Adrenal gland (tissue), 12 donors: ENCODE results near the gene MRPL32. TPM values are rescaled to one million over a fixed set of nuclear protein-coding genes. Genes with fewer than 3 reads are reported as not detected.
A peak's percentile ranks its signal among the peaks of the same experiment; 100 is the strongest.

Experiments used
- DNase-seq, 7 donors: peaks; one replicate each; pipeline ENCODE4 v3.0.0-alpha.2; 2019 to 2020
- H3K27ac ChIP-seq, 5 donors: fragments of 200-600 bp; sonication (generic) in 4 of 5; 1 replicate in 3 of 5; 2 replicates in 2 of 5; pipeline versions ENCODE4 v1.5.1 to v1.8.0; 2016 to 2020; ENCODE audit warnings: mild to moderate bottlenecking in 1 of 5
- H3K27me3 ChIP-seq: fragments of 200-600 bp; 2 replicates; pipeline ENCODE4 v1.8.0; 2021
- H3K36me3 ChIP-seq, 2 donors: fragments of 200-600 bp; replicated peaks in 1 of 2; 1 replicate in 1 of 2; 2 replicates in 1 of 2; pipeline versions ENCODE4 v1.5.1 to v1.8.0; 2018 to 2022
- H3K4me1 ChIP-seq, 2 donors: fragments of 200-600 bp; replicated peaks in 1 of 2; 1 replicate in 1 of 2; 2 replicates in 1 of 2; pipeline versions ENCODE4 v1.5.1 to v1.8.0; 2018 to 2021
- H3K4me3 ChIP-seq, 4 donors: fragments of 200-600 bp; sonication (generic) in 3 of 4; one replicate each; pipeline ENCODE4 v1.5.1; 2016 to 2018
- H3K9me3 ChIP-seq, 3 donors: fragments of 200-600 bp; sonication (generic) in 1 of 3; replicated peaks in 1 of 3; 1 replicate in 2 of 3; 2 replicates in 1 of 3; pipeline versions ENCODE4 v1.5.1 to v1.8.0; 2016 to 2021
- CTCF ChIP-seq, 6 experiments: fragments of 450-650 bp in 4 of 6; fragments of 200-600 bp in 2 of 6; sonication (generic) in 1 of 6; IDR thresholded peaks; 1 replicate in 5 of 6; 2 replicates in 1 of 6; pipeline versions ENCODE4 v1.5.1 to v1.8.0; 2016 to 2021; ENCODE audit warnings: antibody characterized with exemption in 6 of 6, mild to moderate bottlenecking in 2 of 6, moderate library complexity in 1 of 6
- POLR2A ChIP-seq, 2 donors: fragments of 450-650 bp; IDR thresholded peaks; one replicate each; pipeline ENCODE4 v1.6.1; 2017; ENCODE audit warnings: antibody characterized with exemption in 2 of 2, mild to moderate bottlenecking in 2 of 2, moderate library complexity in 1 of 2
- WGBS, 4 donors: extraction: QIAGEN DNeasy Blood & Tissue Kit in 2 of 4; methylation state at CpG; one replicate each; pipeline versions ENCODE4 v1.1.5 to v1.1.7; 2013 to 2017; 5-methylcytosine and 5-hydroxymethylcytosine counted together
- intact Hi-C, 2 donors: fragments of 100-400 bp; cut with DNase I; formaldehyde crosslinking; loops; one replicate each; pipeline versions ENCODE4 v1.14.1 to v1.15.0; 2022 to 2023
- polyA plus RNA-seq, 3 donors: library from polyadenylated mRNA; stranded (reverse); fragments of 200-250 nt in 2 of 3; fragments of 350-450 nt in 1 of 3; fragmentation: Illumina TruSeq in 1 of 3; extraction: RNeasy Lipid Tissue Mini Kit (QIAGEN cat#74804) in 1 of 3; gene quantifications; one replicate each; pipeline ENCODE4 v1.2.3, GENCODE V29; 2013 to 2014
- total RNA-seq, 9 donors: library from RNA; depleted of rRNA in 4 of 9; stranded (reverse); fragments of >200 nt in 4 of 9; fragments of 120-200 nt in 1 of 9; fragmentation: NEBNext Ultra II Directional in 1 of 9; extraction: Animal tissue kit (Norgen Biotek cat#: 25700) in 1 of 9; gene quantifications; one replicate each; pipeline versions ENCODE4 v1.1.0 to v1.2.4, GENCODE V29; 2013 to 2023
- donor health status: healthy with polysubstance abuse.
- donor health status: Bipolar disorder and iron deficiency.
- donor health status: DM: yes; HTN: yes; CAD: no.
- donor health status: DM: no; HTN: no; CAD: no.
- donor health status: DM: no; HTN: no; CAD: no.
- donor health status: DM: yes; HTN: yes; CAD: no.

Gene MRPL32
- total and polyA plus RNA-seq, 12 donors: 56.9 to 174 (median 73.4) TPM

- no peak overlapping the region for H3K4me3 ChIP-seq
- H3K36me3 ChIP-seq: no peaks in the 10 kb centered on the region
- H3K27ac ChIP-seq: peak overlapping the region in 1 of 5 donors; percentile 93
- no peak for DNase-seq
- intact Hi-C loops: no loop called here
- WGBS, 4 donors: 69 to 98% (median 84%) methylated on average over 2 of the region's 2 CpGs
- TF ChIP-seq POLR2A (IDR thresholded peaks at IDR 0.05) (no peak), CTCF (IDR thresholded peaks at IDR 0.05) (peak in 5 of 6 experiments; percentile 22 to 42 (median 36))
- H3K9me3 ChIP-seq: no peaks in the 10 kb centered on the region
- peaks cover 4 to 15% of the 10 kb centered on the region in 2 donors for H3K4me1 ChIP-seq
- no peaks in the 10 kb centered on the region for H3K27me3 ChIP-seq
These were observed 46.0 kb upstream of the MRPL32 start for GRCh38 chr7:42886129-42886528.

DNA sequence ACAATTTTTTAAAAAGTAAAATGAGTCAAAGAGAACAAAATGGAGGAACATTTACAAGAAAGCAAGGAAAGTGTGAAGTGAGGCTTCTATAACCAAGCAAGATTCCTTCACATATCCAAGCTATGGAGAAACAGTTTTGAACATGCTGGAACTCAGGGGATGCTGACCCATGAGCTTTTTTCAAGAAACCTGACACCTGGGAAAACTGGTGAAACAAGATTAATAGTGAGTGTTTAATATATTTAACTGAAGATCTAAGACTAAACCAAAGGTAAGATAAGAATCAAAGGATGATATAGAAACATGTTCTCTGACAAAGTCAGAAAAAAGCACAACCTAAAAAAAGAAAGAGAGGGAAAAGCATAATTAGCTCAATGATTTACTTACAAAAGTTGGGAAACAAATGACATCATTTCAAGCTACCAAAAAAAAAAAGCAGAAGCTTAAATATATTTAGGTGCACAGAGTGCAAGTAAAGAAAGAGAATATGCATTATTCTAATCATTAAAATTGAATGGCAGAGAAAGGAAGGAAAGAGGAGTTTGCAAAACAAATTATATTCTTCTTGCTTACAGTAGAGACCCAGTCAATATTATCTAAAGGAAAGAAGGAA lies 45.2 kb upstream of the MRPL32 start:
- intact Hi-C loops: no loop called here
- Histone ChIP-seq H3K36me3 (no peaks in the 10 kb centered on the region), H3K27ac (peak overlapping the region in 4 of 5 donors; percentile 7 to 94 (median 78)), H3K4me3 (peak overlapping the region in 1 of 4 donors; percentile 65), H3K27me3 (no peaks in the 10 kb centered on the region), H3K9me3 (no peaks in the 10 kb centered on the region), H3K4me1 (peaks cover 4 to 15% of the 10 kb centered on the region in 2 donors)
- DNase-seq: no peak
- TF ChIP-seq CTCF (IDR thresholded peaks at IDR 0.05) (no peak), POLR2A (IDR thresholded peaks at IDR 0.05) (no peak)

- H3K27me3 ChIP-seq: no peaks in the 10 kb centered on the region
- H3K9me3 ChIP-seq: no peaks in the 10 kb centered on the region
- intact Hi-C loops: no loop called here
- H3K36me3 ChIP-seq: no peaks in the 10 kb centered on the region
- TF ChIP-seq POLR2A (IDR thresholded peaks at IDR 0.05): no peak
- no peak for TF ChIP-seq CTCF (IDR thresholded peaks at IDR 0.05)
- peaks cover 0 to 4% of the 10 kb centered on the region in 2 donors for H3K4me1 ChIP-seq
- DNase-seq: no peak
- H3K4me3 ChIP-seq: no peak overlapping the region
- H3K27ac ChIP-seq: no peak overlapping the region
- WGBS, 4 donors: 82 to 88% (median 86%) methylated on average over 7 to 9 of the region's 9 CpGs
These were observed 38.6 kb upstream of the MRPL32 start for GRCh38 chr7:42893346-42894240.

GRCh38 chr7:42900842-42901241 lies 31.3 kb upstream of the MRPL32 start:
- TF ChIP-seq POLR2A (IDR thresholded peaks at IDR 0.05): no peak
- TF ChIP-seq CTCF (IDR thresholded peaks at IDR 0.05): no peak
- intact Hi-C loops: no loop called here

More at GRCh38 chr7:42900842-42901241, 31.3 kb upstream of the MRPL32 start:
- no peak for DNase-seq
- Histone ChIP-seq H3K27me3 (no peaks in the 10 kb centered on the region), H3K9me3 (no peaks in the 10 kb centered on the region), H3K36me3 (no peaks in the 10 kb centered on the region), H3K27ac (no peak overlapping the region), H3K4me1 (no peaks in the 10 kb centered on the region), H3K4me3 (no peak overlapping the region)
